HL-60 (cell line): ENCODE results near the gene BCAS3.

ENCODE experiments used
- GABPA ChIP-seq: IDR thresholded peaks from 2 replicates; pipeline ENCODE4 v1.6.1; 2012; ENCODE audit warnings: low read depth
- POLR2AphosphoS5 ChIP-seq: IDR thresholded peaks from 2 replicates; pipeline ENCODE4 v1.6.1; 2012; ENCODE audit warnings: low read depth
- SPI1 ChIP-seq: IDR thresholded peaks from 2 replicates; pipeline ENCODE4 v1.6.1; 2012; ENCODE audit warnings: low read depth, mild to moderate bottlenecking, borderline replicate concordance
- TF ChIP-seq, protein P1 (sequence below): IDR thresholded peaks from one replicate; pipeline ENCODE4 v1.5.1; 2011; ENCODE audit warnings: low read length, control low read depth, inconsistent platforms; ENCODE audit not compliant: insufficient read depth
- TF ChIP-seq, protein P2 (sequence below): IDR thresholded peaks from 2 replicates; pipeline ENCODE4 v1.6.1; 2012; ENCODE audit warnings: low read depth; ENCODE audit not compliant: insufficient replicate concordance

DNA sequence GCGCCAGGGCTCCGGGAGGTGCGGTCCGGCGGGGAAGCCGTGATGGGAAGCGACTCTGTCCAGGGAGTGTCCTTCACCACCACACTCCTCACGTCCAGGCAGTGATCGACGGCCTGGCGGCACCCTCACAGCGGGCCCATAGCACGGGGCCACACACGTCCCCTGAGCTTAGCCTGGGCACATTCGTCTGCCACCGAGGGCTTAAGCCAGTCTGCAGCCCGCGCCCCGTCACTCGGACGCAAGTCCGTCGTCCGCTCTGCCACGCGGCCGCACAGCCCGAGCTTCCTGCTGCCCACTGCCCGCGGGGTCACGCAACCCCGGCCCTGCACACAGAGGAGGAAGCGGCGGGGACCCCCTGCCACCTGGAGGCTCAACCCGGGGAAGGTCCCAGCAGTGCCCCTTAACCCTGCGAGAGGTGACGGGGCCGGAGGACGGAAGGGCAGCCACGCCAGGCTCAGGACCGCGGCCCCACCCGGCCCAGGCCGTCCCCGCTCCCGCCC is 719.0 kb downstream of the BCAS3 start:
- TF ChIP-seq, protein P1, sequence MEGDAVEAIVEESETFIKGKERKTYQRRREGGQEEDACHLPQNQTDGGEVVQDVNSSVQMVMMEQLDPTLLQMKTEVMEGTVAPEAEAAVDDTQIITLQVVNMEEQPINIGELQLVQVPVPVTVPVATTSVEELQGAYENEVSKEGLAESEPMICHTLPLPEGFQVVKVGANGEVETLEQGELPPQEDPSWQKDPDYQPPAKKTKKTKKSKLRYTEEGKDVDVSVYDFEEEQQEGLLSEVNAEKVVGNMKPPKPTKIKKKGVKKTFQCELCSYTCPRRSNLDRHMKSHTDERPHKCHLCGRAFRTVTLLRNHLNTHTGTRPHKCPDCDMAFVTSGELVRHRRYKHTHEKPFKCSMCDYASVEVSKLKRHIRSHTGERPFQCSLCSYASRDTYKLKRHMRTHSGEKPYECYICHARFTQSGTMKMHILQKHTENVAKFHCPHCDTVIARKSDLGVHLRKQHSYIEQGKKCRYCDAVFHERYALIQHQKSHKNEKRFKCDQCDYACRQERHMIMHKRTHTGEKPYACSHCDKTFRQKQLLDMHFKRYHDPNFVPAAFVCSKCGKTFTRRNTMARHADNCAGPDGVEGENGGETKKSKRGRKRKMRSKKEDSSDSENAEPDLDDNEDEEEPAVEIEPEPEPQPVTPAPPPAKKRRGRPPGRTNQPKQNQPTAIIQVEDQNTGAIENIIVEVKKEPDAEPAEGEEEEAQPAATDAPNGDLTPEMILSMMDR = no peak
- no peak for TF ChIP-seq POLR2AphosphoS5
- no peak for TF ChIP-seq SPI1
- TF ChIP-seq, protein P2, sequence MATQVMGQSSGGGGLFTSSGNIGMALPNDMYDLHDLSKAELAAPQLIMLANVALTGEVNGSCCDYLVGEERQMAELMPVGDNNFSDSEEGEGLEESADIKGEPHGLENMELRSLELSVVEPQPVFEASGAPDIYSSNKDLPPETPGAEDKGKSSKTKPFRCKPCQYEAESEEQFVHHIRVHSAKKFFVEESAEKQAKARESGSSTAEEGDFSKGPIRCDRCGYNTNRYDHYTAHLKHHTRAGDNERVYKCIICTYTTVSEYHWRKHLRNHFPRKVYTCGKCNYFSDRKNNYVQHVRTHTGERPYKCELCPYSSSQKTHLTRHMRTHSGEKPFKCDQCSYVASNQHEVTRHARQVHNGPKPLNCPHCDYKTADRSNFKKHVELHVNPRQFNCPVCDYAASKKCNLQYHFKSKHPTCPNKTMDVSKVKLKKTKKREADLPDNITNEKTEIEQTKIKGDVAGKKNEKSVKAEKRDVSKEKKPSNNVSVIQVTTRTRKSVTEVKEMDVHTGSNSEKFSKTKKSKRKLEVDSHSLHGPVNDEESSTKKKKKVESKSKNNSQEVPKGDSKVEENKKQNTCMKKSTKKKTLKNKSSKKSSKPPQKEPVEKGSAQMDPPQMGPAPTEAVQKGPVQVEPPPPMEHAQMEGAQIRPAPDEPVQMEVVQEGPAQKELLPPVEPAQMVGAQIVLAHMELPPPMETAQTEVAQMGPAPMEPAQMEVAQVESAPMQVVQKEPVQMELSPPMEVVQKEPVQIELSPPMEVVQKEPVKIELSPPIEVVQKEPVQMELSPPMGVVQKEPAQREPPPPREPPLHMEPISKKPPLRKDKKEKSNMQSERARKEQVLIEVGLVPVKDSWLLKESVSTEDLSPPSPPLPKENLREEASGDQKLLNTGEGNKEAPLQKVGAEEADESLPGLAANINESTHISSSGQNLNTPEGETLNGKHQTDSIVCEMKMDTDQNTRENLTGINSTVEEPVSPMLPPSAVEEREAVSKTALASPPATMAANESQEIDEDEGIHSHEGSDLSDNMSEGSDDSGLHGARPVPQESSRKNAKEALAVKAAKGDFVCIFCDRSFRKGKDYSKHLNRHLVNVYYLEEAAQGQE = no peak
- no peak for TF ChIP-seq GABPA
